HG02642 (cell line): ENCODE data around the gene EPHX1.

Source experiments
- ATAC-seq: cut with Tn5 transposase; IDR thresholded peaks from one replicate; pipeline ENCODE4 v1.9.1; 2021; ENCODE audit warnings: mild to moderate bottlenecking; ENCODE audit not compliant: unreplicated experiment, poor library complexity

The EPHX1 gene

GRCh38 chr1:225891229-225891972, 81.5 kb downstream of the EPHX1 start:
- no peak for ATAC-seq

GRCh38 chr1:225892307-225892706, 82.4 kb downstream of the EPHX1 start:
- ATAC-seq: no peak
